ENCODE measurements around the gene KCNH5.

DNA sequence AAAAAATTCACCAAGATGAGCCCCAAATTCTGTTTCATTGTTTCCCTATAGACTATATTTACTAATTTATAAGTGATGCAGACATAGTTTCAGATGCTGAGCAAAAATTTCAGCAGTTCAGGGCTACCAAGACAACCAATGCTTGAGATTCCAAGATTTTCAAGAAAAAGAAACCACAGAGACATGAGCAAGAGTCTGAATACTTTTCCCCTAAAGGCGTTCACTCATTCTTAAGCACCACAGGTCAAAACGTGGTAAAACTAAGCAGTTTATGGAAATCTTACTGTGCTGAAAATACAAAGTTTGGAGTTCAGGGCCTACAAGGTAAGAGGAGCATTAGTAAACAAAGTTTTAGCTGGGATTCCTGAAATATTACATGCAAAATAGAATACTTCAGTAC lies 221.2 kb downstream of the KCNH5 start:
- TF ChIP-seq, protein P1, sequence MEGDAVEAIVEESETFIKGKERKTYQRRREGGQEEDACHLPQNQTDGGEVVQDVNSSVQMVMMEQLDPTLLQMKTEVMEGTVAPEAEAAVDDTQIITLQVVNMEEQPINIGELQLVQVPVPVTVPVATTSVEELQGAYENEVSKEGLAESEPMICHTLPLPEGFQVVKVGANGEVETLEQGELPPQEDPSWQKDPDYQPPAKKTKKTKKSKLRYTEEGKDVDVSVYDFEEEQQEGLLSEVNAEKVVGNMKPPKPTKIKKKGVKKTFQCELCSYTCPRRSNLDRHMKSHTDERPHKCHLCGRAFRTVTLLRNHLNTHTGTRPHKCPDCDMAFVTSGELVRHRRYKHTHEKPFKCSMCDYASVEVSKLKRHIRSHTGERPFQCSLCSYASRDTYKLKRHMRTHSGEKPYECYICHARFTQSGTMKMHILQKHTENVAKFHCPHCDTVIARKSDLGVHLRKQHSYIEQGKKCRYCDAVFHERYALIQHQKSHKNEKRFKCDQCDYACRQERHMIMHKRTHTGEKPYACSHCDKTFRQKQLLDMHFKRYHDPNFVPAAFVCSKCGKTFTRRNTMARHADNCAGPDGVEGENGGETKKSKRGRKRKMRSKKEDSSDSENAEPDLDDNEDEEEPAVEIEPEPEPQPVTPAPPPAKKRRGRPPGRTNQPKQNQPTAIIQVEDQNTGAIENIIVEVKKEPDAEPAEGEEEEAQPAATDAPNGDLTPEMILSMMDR (IDR thresholded peaks at IDR 0.05; ENCODE audit: low read length) = no peak
- no peak for TF ChIP-seq EZH2 (IDR thresholded peaks at IDR 0.05; ENCODE audit: borderline replicate concordance, low read length)
